ENCODE measurements around the gene SLC5A3. TPM values are rescaled to one million over a fixed set of nuclear protein-coding genes. Genes with fewer than 3 reads are reported as not detected.

The SLC5A3 gene
- total RNA-seq, 1 donor from 2014 or later, result 24.1 TPM

- no peak for TF ChIP-seq CTCF (IDR thresholded peaks at IDR 0.05)
- ATAC-seq (no peak), DNase-seq (no peak)
- Histone ChIP-seq H3K27me3 (no peaks in the 10 kb centered on the region), H3K4me1 (no peaks in the 10 kb centered on the region), H3K9me3 (no peaks in the 10 kb centered on the region), H3K36me3 (no peaks in the 10 kb centered on the region), H3K27ac (no peak overlapping the region), H3K4me3 (no peak overlapping the region)
- intact Hi-C loops (cut with DNase I), result no loop called here
Observed at GRCh38 chr21:34042735-34043134, 30.6 kb upstream of the SLC5A3 start.

- ATAC-seq, result no peak
- no peak overlapping the region for H3K4me3 ChIP-seq
- TF ChIP-seq CTCF (IDR thresholded peaks at IDR 0.05), result no peak
- DNase-seq, result no peak
- no peaks in the 10 kb centered on the region for H3K36me3 ChIP-seq
- H3K27me3 ChIP-seq, result no peaks in the 10 kb centered on the region
- H3K4me1 ChIP-seq, result no peaks in the 10 kb centered on the region
- no peak overlapping the region for H3K27ac ChIP-seq
- intact Hi-C loops (cut with DNase I), result no loop called here
- H3K9me3 ChIP-seq, result no peaks in the 10 kb centered on the region
Observed at GRCh38 chr21:34043333-34043732, 30.0 kb upstream of the SLC5A3 start.

GRCh38 chr21:34046917-34047316 is 26.5 kb upstream of the SLC5A3 start:
- TF ChIP-seq CTCF (IDR thresholded peaks at IDR 0.05), result no peak
- Histone ChIP-seq H3K27me3 (no peaks in the 10 kb centered on the region), H3K4me1 (no peaks in the 10 kb centered on the region), H3K4me3 (no peak overlapping the region), H3K9me3 (no peaks in the 10 kb centered on the region), H3K27ac (no peak overlapping the region), H3K36me3 (no peaks in the 10 kb centered on the region)
- ATAC-seq (no peak), DNase-seq (no peak)
- intact Hi-C loops (cut with DNase I), result no loop called here

- no peak for TF ChIP-seq CTCF (IDR thresholded peaks at IDR 0.05)
Observed at GRCh38 chr21:34047835-34048234, 25.5 kb upstream of the SLC5A3 start.

GRCh38 chr21:34052171-34052570 is 21.2 kb upstream of the SLC5A3 start:
- no peak for TF ChIP-seq CTCF (IDR thresholded peaks at IDR 0.05)

More at GRCh38 chr21:34047835-34048234, 25.5 kb upstream of the SLC5A3 start:
- Histone ChIP-seq H3K27ac (no peak overlapping the region), H3K27me3 (no peaks in the 10 kb centered on the region), H3K4me3 (no peak overlapping the region), H3K36me3 (no peaks in the 10 kb centered on the region), H3K4me1 (no peaks in the 10 kb centered on the region), H3K9me3 (no peaks in the 10 kb centered on the region)
- intact Hi-C loops (cut with DNase I), result no loop called here
- ATAC-seq (no peak), DNase-seq (no peak)

GRCh38 chr21:34054259-34054658 is 19.1 kb upstream of the SLC5A3 start:
- no peak for DNase-seq
- H3K27ac ChIP-seq, result no peak overlapping the region
- ATAC-seq, result no peak
- intact Hi-C loops (cut with DNase I), result no loop called here
- H3K4me1 ChIP-seq, result no peaks in the 10 kb centered on the region
- TF ChIP-seq CTCF (IDR thresholded peaks at IDR 0.05), result no peak
- no peaks in the 10 kb centered on the region for H3K27me3 ChIP-seq
- no peaks in the 10 kb centered on the region for H3K36me3 ChIP-seq
- no peak overlapping the region for H3K4me3 ChIP-seq
- H3K9me3 ChIP-seq, result no peaks in the 10 kb centered on the region

More at GRCh38 chr21:34052171-34052570, 21.2 kb upstream of the SLC5A3 start:
- Histone ChIP-seq H3K36me3 (no peaks in the 10 kb centered on the region), H3K4me3 (no peak overlapping the region), H3K27ac (no peak overlapping the region), H3K9me3 (no peaks in the 10 kb centered on the region), H3K4me1 (no peaks in the 10 kb centered on the region), H3K27me3 (no peaks in the 10 kb centered on the region)
- ATAC-seq (no peak), DNase-seq (no peak)
- intact Hi-C loops (cut with DNase I), result no loop called here
